K562 (cell line): ENCODE data around the gene PPP6C. TPM values are rescaled to one million over a fixed set of nuclear protein-coding genes. Genes with fewer than 3 reads are reported as not detected.

ENCODE experiments used
- ATAC-seq: fragments of 200-7000 bp; cut with Tn5 transposase; 3 replicates; pipeline ENCODE4 v1.9.1; 2020; ENCODE audit warnings: moderate library complexity
- BruUV-seq: library from RNA; stranded (reverse); fragments of 400-500 nt; replicated peaks from 2 replicates; lab custom pipeline; 2021; lab: Mats Ljungman, UMichigan
- CTCF ChIA-PET: fragments of 300-600 bp; formaldehyde crosslinking; extraction: SDS; loops from one replicate; lab custom pipeline; 2021; ENCODE audit warnings: low intra/inter-chr PET ratio; lab: Yijun Ruan, JAX
- POLR2A ChIA-PET: fragments of 300-600, 350-650 bp; sonication (Branson Sonifier 250); formaldehyde crosslinking; extraction: SDS; loops from one replicate; lab custom pipeline; 2021; ENCODE audit warnings: antibody characterized with exemption, inconsistent platforms; lab: Yijun Ruan, JAX
- DNase-seq, 4 experiments: peaks; one replicate each; pipeline versions ENCODE4 v3.0.0 to v3.0.0-alpha.2; 2011 to 2018; ENCODE audit warnings: low spot score in 3 of 4, mixed read lengths in 3 of 4; ENCODE audit errors: extremely low read depth in 1 of 4
- FAIRE-seq: peaks from 2 replicates; lab custom pipeline; 2011; peaks lifted over from hg19 to GRCh38; lab: Jason Lieb, UNC
- H2AFZ ChIP-seq: 2 replicates; pipeline ENCODE4 v1.6.0; 2011; ENCODE audit warnings: low read depth, low read length, control low read depth, inconsistent platforms
- H3K27ac ChIP-seq: fragments of 200-600 bp; 3 replicates; pipeline ENCODE4 v1.8.0; 2011; ENCODE audit warnings: low read depth, mild to moderate bottlenecking, control low read depth, inconsistent platforms, low read length, moderate library complexity, mixed read lengths; ENCODE audit errors: extremely low read depth
- H3K27me3 ChIP-seq, 2 experiments: fragments of 300-600 bp in 1 of 2; 2 replicates in 1 of 2; 3 replicates in 1 of 2; pipeline versions ENCODE4 v1.6.0 to v1.8.0; 2011; ENCODE audit warnings: inconsistent platforms in 2 of 2, low read length in 2 of 2, mild to moderate bottlenecking in 1 of 2, mixed read lengths in 1 of 2, moderate library complexity in 1 of 2; ENCODE audit not compliant: control insufficient read depth in 2 of 2, insufficient read depth in 2 of 2
- H3K36me3 ChIP-seq: fragments of 300-600 bp; 3 replicates; pipeline ENCODE4 v1.8.0; 2011; ENCODE audit warnings: mild to moderate bottlenecking, low read length, inconsistent platforms; ENCODE audit not compliant: control insufficient read depth, insufficient read depth
- H3K4me1 ChIP-seq, 2 experiments: fragments of 200-600 bp in 1 of 2; replicated peaks in 1 of 2; 2 replicates in 1 of 2; 3 replicates in 1 of 2; pipeline versions ENCODE4 v1.5.1 to v1.8.0; 2011; ENCODE audit warnings: inconsistent platforms in 2 of 2, low read length in 2 of 2, mild to moderate bottlenecking in 1 of 2, mixed read lengths in 1 of 2, moderate library complexity in 1 of 2; ENCODE audit not compliant: control insufficient read depth in 2 of 2, insufficient read depth in 2 of 2
- H3K4me2 ChIP-seq: 2 replicates; pipeline ENCODE4 v1.6.1; 2011; ENCODE audit warnings: low read length, control low read depth, inconsistent platforms, mixed read lengths; ENCODE audit not compliant: insufficient read depth
- H3K4me3 ChIP-seq: fragments of 200-600 bp; sonication (generic), shearing (Covaris generic); 2 replicates; pipeline ENCODE4 v1.5.1; 2016; ENCODE audit warnings: control low read depth, inconsistent platforms
- H3K79me2 ChIP-seq: fragments of 200-600 bp; 3 replicates; pipeline ENCODE4 v1.8.0; 2011; ENCODE audit warnings: low read length, inconsistent platforms; ENCODE audit not compliant: control insufficient read depth, insufficient read depth
- H3K9ac ChIP-seq, 2 experiments: 2 replicates each; pipeline versions ENCODE4 v1.6.0 to v1.6.1; 2011; ENCODE audit warnings: low read depth in 2 of 2, low read length in 2 of 2, control low read depth in 1 of 2, inconsistent platforms in 1 of 2, mild to moderate bottlenecking in 1 of 2, mixed read lengths in 1 of 2; ENCODE audit not compliant: insufficient read depth in 1 of 2
- H3K9me1 ChIP-seq: one replicate; pipeline ENCODE4 v1.6.0; 2011; ENCODE audit warnings: inconsistent platforms, mild to moderate bottlenecking, low read length, moderate library complexity; ENCODE audit not compliant: control insufficient read depth, insufficient read depth
- H3K9me3 ChIP-seq: replicated peaks from 2 replicates; pipeline ENCODE4 v1.5.1; 2011; ENCODE audit warnings: low read depth, low read length, inconsistent platforms; ENCODE audit not compliant: control insufficient read depth, insufficient read depth
- H4K20me1 ChIP-seq: replicated peaks from 2 replicates; pipeline ENCODE4 v1.6.1; 2011; ENCODE audit warnings: low read length, inconsistent platforms, mixed read lengths; ENCODE audit not compliant: control insufficient read depth, insufficient read depth
- ARID4B ChIP-seq: sonication (generic); formaldehyde crosslinking; IDR thresholded peaks from 2 replicates; pipeline ENCODE4 v1.8.0; 2022; ENCODE audit warnings: mild to moderate bottlenecking, missing genetic modification reagents
- CXXC5 ChIP-seq: fragments of 250-450 bp; sonication (Bioruptor Pico); IDR thresholded peaks from 2 replicates; pipeline ENCODE4 v1.8.0; 2022; ENCODE audit warnings: inconsistent platforms, mild to moderate bottlenecking, moderate library complexity
- FIP1L1 ChIP-seq: fragments of 200-400 bp; formaldehyde crosslinking; IDR thresholded peaks from 2 replicates; pipeline ENCODE4 v1.6.1; 2018; ENCODE audit warnings: mild to moderate bottlenecking, low read depth, low read length; ENCODE audit not compliant: poor library complexity, severe bottlenecking
- FOXJ2 ChIP-seq: fragments of 200-800 bp; sonication (Bioruptor generic); IDR thresholded peaks from 2 replicates; pipeline ENCODE4 v1.6.1; 2016; ENCODE audit warnings: missing genetic modification characterization, missing compliant biosample characterization
- KAT7 ChIP-seq: sonication (generic); formaldehyde crosslinking; IDR thresholded peaks from 2 replicates; pipeline ENCODE4 v1.8.0; 2022; ENCODE audit warnings: missing genetic modification reagents, mild to moderate bottlenecking, borderline replicate concordance
- NELFE ChIP-seq: IDR thresholded peaks from 2 replicates; pipeline ENCODE4 v1.6.1; 2011; ENCODE audit warnings: mild to moderate bottlenecking; ENCODE audit not compliant: insufficient read depth, insufficient read length
- NR3C1 ChIP-seq: sonication (generic); formaldehyde crosslinking; IDR thresholded peaks from 2 replicates; pipeline ENCODE4 v1.8.1; 2022; ENCODE audit warnings: missing genetic modification reagents
- RAD51 ChIP-seq: fragments of 450-650 bp; IDR thresholded peaks from 2 replicates; pipeline ENCODE4 v1.7.1; 2016; ENCODE audit warnings: low read depth, mild to moderate bottlenecking, borderline replicate concordance
- SREBF1 ChIP-seq: fragments of 150-350 bp; IDR thresholded peaks from 2 replicates; pipeline ENCODE4 v1.6.1; 2014; ENCODE audit warnings: antibody characterized with exemption, low read depth, low read length, borderline replicate concordance
- TEAD4 ChIP-seq, 2 experiments: sonication (generic) in 1 of 2; formaldehyde crosslinking in 1 of 2; IDR thresholded peaks; 2 replicates each; pipeline versions ENCODE4 v1.6.1 to v1.8.0; 2012 to 2022; ENCODE audit warnings: borderline replicate concordance in 1 of 2, inconsistent platforms in 1 of 2, low read length in 1 of 2, mild to moderate bottlenecking in 1 of 2, missing genetic modification reagents in 1 of 2
- ZNF592 ChIP-seq: fragments of 450-650 bp; IDR thresholded peaks from 2 replicates; pipeline ENCODE4 v1.6.1; 2017; ENCODE audit warnings: antibody characterized with exemption, mild to moderate bottlenecking
- ZNF77 ChIP-seq: fragments of 250-450 bp; sonication (Bioruptor Pico); IDR thresholded peaks from 2 replicates; pipeline ENCODE4 v1.5.0; 2020
- WGBS: fragments of 100-300 bp; shearing (Covaris generic); methylation state at CpG from one replicate; pipeline ENCODE4 v1.1.6; 2016; ENCODE audit warnings: low coverage, mixed read lengths; ENCODE audit not compliant: insufficient coverage; ENCODE audit errors: missing lambda C conversion rate; 5-methylcytosine and 5-hydroxymethylcytosine counted together
- in situ Hi-C: fragments of 300-500 bp; cut with MboI; formaldehyde crosslinking; loops from 4 replicates; pipeline ENCODE4 v1.15.0; 2018; ENCODE audit warnings: inconsistent platforms, mixed read lengths
- intact Hi-C: fragments of 100-400 bp; cut with micrococcal nuclease; formaldehyde crosslinking; loops from 2 replicates; pipeline ENCODE4 v1.14.2; 2022
- polyA plus RNA-seq, 8 experiments: library from polyadenylated mRNA; depleted of rRNA in 4 of 8; stranded (reverse) in 5 of 8; unstranded in 3 of 8; fragments of >200 nt; fragmentation: Nextera tagmentation in 2 of 8; fragmentation: Illumina TruSeq in 1 of 8; extraction: Ambion mirVana in 2 of 8; extraction: Trizol in 1 of 8; gene quantifications; 2 replicates each; pipeline versions ENCODE4 v1.2.1 to v1.2.3, GENCODE V29; 2011 to 2014; ENCODE audit warnings: inconsistent platforms in 1 of 8, missing spikeins in 1 of 8
- total RNA-seq, 7 experiments: library from RNA; depleted of rRNA in 6 of 7; stranded (reverse); fragments of >200 nt in 6 of 7; fragmentation: Illumina TruSeq in 2 of 7; extraction: Trizol in 2 of 7; gene quantifications; 2 replicates each; pipeline versions ENCODE4 v1.2.1 to v1.2.3, GENCODE V29; 2011 to 2021; ENCODE audit warnings: low replicate concordance in 1 of 7

PPP6C gene
- total and polyA plus RNA-seq, 9 of the 15 experiments (the other 6 are each of a cell fraction or from before 2014, with no cell fraction given) = 18.8 to 44.8 (median 38.3) TPM

- TF ChIP-seq ZNF592 (peak; percentile 79), CXXC5 (CRISPR knock-in tag) (0 out of 2 replicates have a peak, but pooled peaks have one; percentile 14), RAD51 (no peak), TEAD4 (IDR thresholded peaks at IDR 0.05; ENCODE audit: low read length) (peak; percentile 29; the same call in 1 of the 2 replicates), TEAD4 (CRISPR knock-in tag; IDR thresholded peaks at IDR 0.05; ENCODE audit: borderline replicate concordance) (no peak), FOXJ2 (tag) (no peak)
- TF ChIP-seq, all 486 proteins: peak for 20
Measured at GRCh38 chr9:125190361-125190801, 778 bp upstream of the PPP6C start (continued).

GRCh38 chr9:125189011-125189360 lies 617 bp downstream of the PPP6C start:
- peak; percentile 61 for ATAC-seq
- Histone ChIP-seq H3K9me3 (no peaks in the 10 kb centered on the region), H3K9ac (peak overlapping the region; percentile 93 to 99), H3K27me3 (no peaks in the 10 kb centered on the region), H2AFZ (peak overlapping the region; percentile 98), H4K20me1 (0 out of 2 replicates have a peak, but pooled peaks cover 4% of the 10 kb centered on the region), H3K4me3 (peak overlapping the region; percentile 96), H3K27ac (peak overlapping the region; percentile 91), H3K4me2 (peak overlapping the region; percentile 96), H3K9me1 (no peaks in the 10 kb centered on the region), H3K36me3 (peaks cover 10% of the 10 kb centered on the region; the same call in 2 of the 3 replicates), H3K79me2 (peaks cover 64% of the 10 kb centered on the region), H3K4me1 (peaks cover 5 to 20% of the 10 kb centered on the region in 2 experiments; a peak in 4 of 5 replicates)
- in situ Hi-C loops (no loop called here), intact Hi-C loops (no loop called here)
- peak in 2 of 4 experiments; percentile 42 to 53 for DNase-seq
- FAIRE-seq = no peak
- BruUV-seq = TSS peak; percentile 77
- POLR2A ChIA-PET = interaction anchor here (0.6 kb wide), 2 partner anchors 17 to 495 kb away, joined by 3 read pairs; no protein-coding TSS in a partner anchor
- WGBS = 2% methylated on average over 26 of the region's 26 CpGs
- CTCF ChIA-PET = no interaction called here
- TF ChIP-seq NR3C1 (CRISPR knock-in tag) (0 out of 2 replicates have a peak, but pooled peaks have one; percentile 30), NELFE (no peak), ARID4B (CRISPR knock-in tag) (peak; percentile 78), ZNF77 (CRISPR knock-in tag) (no peak), KAT7 (CRISPR knock-in tag) (no peak), SREBF1 (no peak), FIP1L1 (no peak)
